ENCODE results near the gene SP9.

The SP9 gene

GRCh38 chr2:174344716-174345461 is 10.1 kb downstream of the SP9 start:
- Histone ChIP-seq H3K4me3 (ENCODE audit: low read length, poor library complexity, severe bottlenecking) (no peak overlapping the region), H3K79me2 (ENCODE audit: insufficient read depth, low read length) (no peaks in the 10 kb centered on the region), H3K36me3 (ENCODE audit: insufficient read depth, low read length) (peaks cover 14% of the 10 kb centered on the region; the same call in 1 of the 2 replicates), H2AFZ (ENCODE audit: low read length) (no peak overlapping the region), H3K27me3 (ENCODE audit: insufficient read depth, low read length, poor library complexity, severe bottlenecking) (no peaks in the 10 kb centered on the region), H3K9ac (ENCODE audit: low read depth, low read length, poor library complexity, severe bottlenecking) (no peak overlapping the region), H4K20me1 (ENCODE audit: insufficient read depth, low read length, poor library complexity, severe bottlenecking) (no peaks in the 10 kb centered on the region), H3F3A (ENCODE audit: low read depth) (no peaks in the 10 kb centered on the region), H3K9me3 (ENCODE audit: insufficient read depth, low read depth, low read length) (no peaks in the 10 kb centered on the region), H3K9me2 (replicated peaks; ENCODE audit: low read depth, low read length) (no peaks in the 10 kb centered on the region), H3K4me1 (ENCODE audit: insufficient read depth, low read length, poor library complexity, severe bottlenecking) (no peaks in the 10 kb centered on the region), H3K4me2 (ENCODE audit: low read depth, low read length, poor library complexity, severe bottlenecking) (no peak overlapping the region)
- TF ChIP-seq CTCF (conservative IDR thresholded peaks at IDR 0.05; ENCODE audit: low read length) (peak; percentile 68), EZH2phosphoT487 (IDR thresholded peaks at IDR 0.05; ENCODE audit: borderline replicate concordance) (no peak)

GRCh38 chr2:174350018-174350417 is 15.3 kb downstream of the SP9 start:
- H3K79me2 ChIP-seq (ENCODE audit: insufficient read depth, low read length): no peaks in the 10 kb centered on the region
- H3K9me3 ChIP-seq (ENCODE audit: insufficient read depth, low read depth, low read length): no peaks in the 10 kb centered on the region
- no peak for TF ChIP-seq EZH2phosphoT487 (IDR thresholded peaks at IDR 0.05; ENCODE audit: borderline replicate concordance)
- TF ChIP-seq CTCF (conservative IDR thresholded peaks at IDR 0.05; ENCODE audit: low read length): peak; percentile 64
- H2AFZ ChIP-seq (ENCODE audit: low read length): no peak overlapping the region
- H3F3A ChIP-seq (ENCODE audit: low read depth): no peaks in the 10 kb centered on the region
- H3K9ac ChIP-seq (ENCODE audit: low read depth, low read length, poor library complexity, severe bottlenecking): no peak overlapping the region
- no peaks in the 10 kb centered on the region for H3K9me2 ChIP-seq (replicated peaks; ENCODE audit: low read depth, low read length)
- no peak overlapping the region for H3K4me2 ChIP-seq (ENCODE audit: low read depth, low read length, poor library complexity, severe bottlenecking)
- no peaks in the 10 kb centered on the region for H3K4me1 ChIP-seq (ENCODE audit: insufficient read depth, low read length, poor library complexity, severe bottlenecking)
- no peaks in the 10 kb centered on the region for H3K27me3 ChIP-seq (ENCODE audit: insufficient read depth, low read length, poor library complexity, severe bottlenecking)
- H3K4me3 ChIP-seq (ENCODE audit: low read length, poor library complexity, severe bottlenecking): no peak overlapping the region
- H4K20me1 ChIP-seq (ENCODE audit: insufficient read depth, low read length, poor library complexity, severe bottlenecking): no peaks in the 10 kb centered on the region
- peaks cover 19% of the 10 kb centered on the region; the same call in 1 of the 2 replicates for H3K36me3 ChIP-seq (ENCODE audit: insufficient read depth, low read length)

GRCh38 chr2:174350593-174351181 is 15.9 kb downstream of the SP9 start:
- Histone ChIP-seq H3K9ac (ENCODE audit: low read depth, low read length, poor library complexity, severe bottlenecking) (no peak overlapping the region), H3K9me2 (replicated peaks; ENCODE audit: low read depth, low read length) (no peaks in the 10 kb centered on the region), H3K4me1 (ENCODE audit: insufficient read depth, low read length, poor library complexity, severe bottlenecking) (no peaks in the 10 kb centered on the region), H4K20me1 (ENCODE audit: insufficient read depth, low read length, poor library complexity, severe bottlenecking) (no peaks in the 10 kb centered on the region), H3K4me2 (ENCODE audit: low read depth, low read length, poor library complexity, severe bottlenecking) (no peak overlapping the region), H3K79me2 (ENCODE audit: insufficient read depth, low read length) (no peaks in the 10 kb centered on the region), H3F3A (ENCODE audit: low read depth) (no peaks in the 10 kb centered on the region), H2AFZ (ENCODE audit: low read length) (no peak overlapping the region), H3K4me3 (ENCODE audit: low read length, poor library complexity, severe bottlenecking) (no peak overlapping the region), H3K36me3 (ENCODE audit: insufficient read depth, low read length) (peaks cover 19% of the 10 kb centered on the region; the same call in 1 of the 2 replicates), H3K27me3 (ENCODE audit: insufficient read depth, low read length, poor library complexity, severe bottlenecking) (no peaks in the 10 kb centered on the region), H3K9me3 (ENCODE audit: insufficient read depth, low read depth, low read length) (no peaks in the 10 kb centered on the region)
- TF ChIP-seq CTCF (conservative IDR thresholded peaks at IDR 0.05; ENCODE audit: low read length) (no peak), EZH2phosphoT487 (IDR thresholded peaks at IDR 0.05; ENCODE audit: borderline replicate concordance) (no peak)

Measured in Loucy (cell line).